HEK293T (cell line): ENCODE results near the gene RTP3.

ENCODE experiments used
- CTCF ChIA-PET: fragments of 350-600 bp; formaldehyde crosslinking; extraction: SDS; loops from one replicate; lab custom pipeline; 2021; ENCODE audit warnings: antibody characterized with exemption, inconsistent platforms; lab: Yijun Ruan, JAX
- POLR2A ChIA-PET: fragments of 350-600 bp; formaldehyde crosslinking; extraction: SDS; loops from one replicate; lab custom pipeline; 2020; ENCODE audit warnings: antibody characterized with exemption, inconsistent platforms; lab: Yijun Ruan, JAX
- DNase-seq: peaks from one replicate; pipeline ENCODE4 v3.0.0; 2012; ENCODE audit warnings: mixed read lengths; ENCODE audit errors: extremely low spot score
- ARNT ChIP-seq: fragments of 450-650 bp; IDR thresholded peaks from 2 replicates; pipeline ENCODE4 v1.6.1; 2017; ENCODE audit warnings: mild to moderate bottlenecking
- BHLHE40 ChIP-seq: fragments of 450-650 bp; IDR thresholded peaks from 2 replicates; pipeline ENCODE4 v1.6.1; 2016; ENCODE audit warnings: mild to moderate bottlenecking, moderate library complexity, borderline replicate concordance
- CTBP1 ChIP-seq: fragments of 450-650 bp; IDR thresholded peaks from 2 replicates; pipeline ENCODE4 v1.6.1; 2016; ENCODE audit warnings: borderline replicate concordance
- ELF4 ChIP-seq: fragments of 450-650 bp; IDR thresholded peaks from 2 replicates; pipeline ENCODE4 v1.6.1; 2017; ENCODE audit warnings: antibody characterized with exemption
- FOXA1 ChIP-seq: fragments of 450-650 bp; IDR thresholded peaks from 2 replicates; pipeline ENCODE4 v1.6.1; 2016; ENCODE audit warnings: mild to moderate bottlenecking
- FOXK2 ChIP-seq: fragments of 450-650 bp; IDR thresholded peaks from 2 replicates; pipeline ENCODE4 v1.6.1; 2016; ENCODE audit warnings: mild to moderate bottlenecking
- FOXM1 ChIP-seq: fragments of 450-650 bp; IDR thresholded peaks from 2 replicates; pipeline ENCODE4 v1.6.1; 2017; ENCODE audit warnings: mild to moderate bottlenecking, borderline replicate concordance
- HDGF ChIP-seq: fragments of 450-650 bp; IDR thresholded peaks from 2 replicates; pipeline ENCODE4 v1.6.1; 2017; ENCODE audit warnings: antibody characterized with exemption, borderline replicate concordance
- L3MBTL2 ChIP-seq: fragments of 450-650 bp; conservative IDR thresholded peaks from 2 replicates; pipeline ENCODE4 v1.6.1; 2016; ENCODE audit warnings: mild to moderate bottlenecking
- LEF1 ChIP-seq: fragments of 450-650 bp; IDR thresholded peaks from 2 replicates; pipeline ENCODE4 v1.6.1; 2017; ENCODE audit warnings: mild to moderate bottlenecking, borderline replicate concordance
- NFRKB ChIP-seq: fragments of 450-650 bp; IDR thresholded peaks from 2 replicates; pipeline ENCODE4 v1.6.1; 2016; ENCODE audit warnings: mild to moderate bottlenecking, moderate library complexity
- PKNOX1 ChIP-seq: fragments of 450-650 bp; IDR thresholded peaks from 2 replicates; pipeline ENCODE4 v1.6.1; 2016
- SP1 ChIP-seq: fragments of 450-650 bp; IDR thresholded peaks from 2 replicates; pipeline ENCODE4 v1.6.1; 2017
- SUZ12 ChIP-seq: fragments of 450-650 bp; IDR thresholded peaks from 2 replicates; pipeline ENCODE4 v1.6.1; 2016; ENCODE audit warnings: mild to moderate bottlenecking
- TARDBP ChIP-seq: fragments of 450-650 bp; IDR thresholded peaks from 2 replicates; pipeline ENCODE4 v1.6.1; 2016
- ZNF384 ChIP-seq: fragments of 450-650 bp; IDR thresholded peaks from 2 replicates; pipeline ENCODE4 v1.6.1; 2016

Gene RTP3

GRCh38 chr3:46479021-46479420 is 18.8 kb upstream of the RTP3 start:
- POLR2A ChIA-PET: no interaction called here

GRCh38 chr3:46479696-46480095 is 18.1 kb upstream of the RTP3 start:
- CTCF ChIA-PET: no interaction called here
- DNase-seq: no peak
- TF ChIP-seq ZNF384 (no peak), HDGF (no peak), FOXM1 (no peak)
- POLR2A ChIA-PET: no interaction called here

More at GRCh38 chr3:46479021-46479420, 18.8 kb upstream of the RTP3 start:
- CTCF ChIA-PET: no interaction called here
- TF ChIP-seq FOXK2 (no peak), SUZ12 (no peak), FOXM1 (no peak), PKNOX1 (no peak)
- no peak for DNase-seq

- CTCF ChIA-PET: no interaction called here
- POLR2A ChIA-PET: no interaction called here
- TF ChIP-seq LEF1 (no peak), PKNOX1 (no peak), NFRKB (no peak), ZNF384 (no peak), FOXM1 (no peak), L3MBTL2 (no peak), BHLHE40 (no peak), FOXK2 (no peak), SUZ12 (no peak), SP1 (no peak), TARDBP (no peak), HDGF (no peak), FOXA1 (no peak), CTBP1 (no peak), ARNT (no peak), ELF4 (no peak)
- DNase-seq: no peak
These were observed 17.1 kb upstream of the RTP3 start for GRCh38 chr3:46480491-46481195.

GRCh38 chr3:46481636-46482035 is 16.1 kb upstream of the RTP3 start:
- no peak for DNase-seq
- no peak for TF ChIP-seq LEF1
- CTCF ChIA-PET: no interaction called here
- POLR2A ChIA-PET: no interaction called here

GRCh38 chr3:46482632-46483350 is 15.0 kb upstream of the RTP3 start:
- no peak for DNase-seq
- ChIA-PET POLR2A (no interaction called here), CTCF (no interaction called here)
- no peak for TF ChIP-seq TARDBP
- TF ChIP-seq FOXM1: no peak
- TF ChIP-seq ELF4: no peak
- no peak for TF ChIP-seq FOXA1
- no peak for TF ChIP-seq L3MBTL2
- no peak for TF ChIP-seq PKNOX1
- TF ChIP-seq FOXK2: no peak
- no peak for TF ChIP-seq ZNF384
- TF ChIP-seq SUZ12: no peak
- TF ChIP-seq ARNT: no peak
- no peak for TF ChIP-seq BHLHE40
- TF ChIP-seq CTBP1: no peak
- no peak for TF ChIP-seq HDGF
- TF ChIP-seq LEF1: no peak
- no peak for TF ChIP-seq SP1

GRCh38 chr3:46483825-46484224 is 14.0 kb upstream of the RTP3 start:
- POLR2A ChIA-PET: no interaction called here
- no peak for DNase-seq
- CTCF ChIA-PET: no interaction called here
- no peak for TF ChIP-seq ARNT
- TF ChIP-seq SP1: no peak
- no peak for TF ChIP-seq ELF4
- no peak for TF ChIP-seq BHLHE40
- TF ChIP-seq HDGF: no peak
- TF ChIP-seq NFRKB: no peak
- no peak for TF ChIP-seq CTBP1
- TF ChIP-seq ZNF384: no peak
- TF ChIP-seq LEF1: no peak
- no peak for TF ChIP-seq SUZ12
- TF ChIP-seq PKNOX1: no peak
- TF ChIP-seq FOXM1: no peak
- TF ChIP-seq L3MBTL2: no peak
- no peak for TF ChIP-seq FOXK2
- no peak for TF ChIP-seq FOXA1
- TF ChIP-seq TARDBP: no peak
